ENCODE data around the gene ROR1. TPM values are rescaled to one million over a fixed set of nuclear protein-coding genes. Genes with fewer than 3 reads are reported as not detected.

Gene ROR1
- total RNA-seq, 6 experiments from 2014 or later, result 7.4 to 9.4 (median 8.9) TPM

- peaks cover 8% of the 10 kb centered on the region; the same call in 1 of the 2 replicates for H3K36me3 Mint-ChIP-seq (ENCODE audit: low read depth)
- DNase-seq, result no peak
- no peak within 1 kb of the TSS for H3K27ac Mint-ChIP-seq
- no peaks in the 10 kb centered on the region; the same call in 1 of the 2 replicates for H3K27me3 Mint-ChIP-seq (ENCODE audit: insufficient read depth)
- H3K4me3 Mint-ChIP-seq, result no peak within 1 kb of the TSS
- TF ChIP-seq CTCF (IDR thresholded peaks at IDR 0.05), result no peak
- no peaks in the 10 kb centered on the region for H3K9me3 Mint-ChIP-seq
- peaks cover 7% of the 10 kb centered on the region for H3K4me1 Mint-ChIP-seq (ENCODE audit: low read depth)
Observed at GRCh38 chr1:64203420-64203819, 429.6 kb downstream of the ROR1 start, which contains the start of gene UBE2U. TSS of gene UBE2U (plus strand) at chr1:64203623. CDS start at chr1:64204051, 428 bp downstream.

- Mint-ChIP-seq H3K9me3 (no peaks in the 10 kb centered on the region), H3K4me1 (ENCODE audit: low read depth) (peaks cover 35% of the 10 kb centered on the region), H3K27ac (no peak overlapping the region), H3K36me3 (ENCODE audit: low read depth) (no peaks in the 10 kb centered on the region), H3K4me3 (no peak overlapping the region), H3K27me3 (ENCODE audit: insufficient read depth) (no peaks in the 10 kb centered on the region; the same call in 1 of the 2 replicates)
- no peak for TF ChIP-seq CTCF (IDR thresholded peaks at IDR 0.05)
- peak; percentile 6 for DNase-seq
Observed at GRCh38 chr1:64209221-64209620, 435.4 kb downstream of the ROR1 start.

- peak overlapping the region; percentile 25 for H3K4me3 Mint-ChIP-seq
- peaks cover 4% of the 10 kb centered on the region for H3K9me3 Mint-ChIP-seq
- peaks cover 7% of the 10 kb centered on the region; the same call in 1 of the 2 replicates for H3K36me3 Mint-ChIP-seq (ENCODE audit: low read depth)
- peaks cover 3% of the 10 kb centered on the region for H3K27me3 Mint-ChIP-seq (ENCODE audit: insufficient read depth)
- peak; percentile 80 for DNase-seq
- TF ChIP-seq CTCF (IDR thresholded peaks at IDR 0.05), result no peak
- peaks cover 35% of the 10 kb centered on the region for H3K4me1 Mint-ChIP-seq (ENCODE audit: low read depth)
- peak overlapping the region; percentile 86 for H3K27ac Mint-ChIP-seq
Observed at GRCh38 chr1:64212031-64212430, 438.2 kb downstream of the ROR1 start.

GRCh38 chr1:64215576-64215975 is 441.8 kb downstream of the ROR1 start:
- Mint-ChIP-seq H3K4me1 (ENCODE audit: low read depth) (peaks cover 28% of the 10 kb centered on the region), H3K27me3 (ENCODE audit: insufficient read depth) (peaks cover 3% of the 10 kb centered on the region), H3K9me3 (peaks cover 4% of the 10 kb centered on the region), H3K27ac (no peak overlapping the region), H3K36me3 (ENCODE audit: low read depth) (peaks cover 7% of the 10 kb centered on the region; the same call in 1 of the 2 replicates), H3K4me3 (no peak overlapping the region)
- no peak for DNase-seq
- TF ChIP-seq CTCF (IDR thresholded peaks at IDR 0.05), result no peak

- peaks cover 3% of the 10 kb centered on the region for H3K27me3 Mint-ChIP-seq (ENCODE audit: insufficient read depth)
- peaks cover 30% of the 10 kb centered on the region for H3K4me1 Mint-ChIP-seq (ENCODE audit: low read depth)
- H3K9me3 Mint-ChIP-seq, result peaks cover 4% of the 10 kb centered on the region
- no peak overlapping the region for H3K27ac Mint-ChIP-seq
- DNase-seq, result no peak
- no peak overlapping the region for H3K4me3 Mint-ChIP-seq
- no peak for TF ChIP-seq CTCF (IDR thresholded peaks at IDR 0.05)
- peaks cover 7% of the 10 kb centered on the region; the same call in 1 of the 2 replicates for H3K36me3 Mint-ChIP-seq (ENCODE audit: low read depth)
Observed at GRCh38 chr1:64220241-64220640, 446.4 kb downstream of the ROR1 start.
